ENCODE results near the gene BEND6.
"Not testable (repeated sequence)": the region's sequence is repeated elsewhere in the genome, so short reads cannot be mapped to it uniquely, and the experiment has no call there.

The BEND6 gene

GRCh38 chr6:57038906-57039305 lies 84.0 kb downstream of the BEND6 start:
- H3K4me3 ChIP-seq (ENCODE audit: low read depth, low read length), result no peak overlapping the region
- TF ChIP-seq CTCF (IDR thresholded peaks at IDR 0.05; ENCODE audit: low read depth, low read length, missing control alignments), result no peak
- no peak for DNase-seq (ENCODE audit: low read depth)

GRCh38 chr6:57040011-57040410 lies 85.1 kb downstream of the BEND6 start:
- no peak for DNase-seq (ENCODE audit: low read depth)
- TF ChIP-seq CTCF (IDR thresholded peaks at IDR 0.05; ENCODE audit: low read depth, low read length, missing control alignments), result peak; percentile 22
- H3K4me3 ChIP-seq (ENCODE audit: low read depth, low read length), result no peak overlapping the region

GRCh38 chr6:57044061-57044460 lies 89.2 kb downstream of the BEND6 start:
- not testable (repeated sequence) for DNase-seq (ENCODE audit: low read depth); H3K4me3 ChIP-seq (ENCODE audit: low read depth, low read length)

- DNase-seq (ENCODE audit: low read depth), result no peak
- no peak overlapping the region for H3K4me3 ChIP-seq (ENCODE audit: low read depth, low read length)
- no peak for TF ChIP-seq CTCF (IDR thresholded peaks at IDR 0.05; ENCODE audit: low read depth, low read length, missing control alignments)
These were observed 89.7 kb downstream of the BEND6 start for GRCh38 chr6:57044568-57044967.

GRCh38 chr6:57046332-57047256 lies 91.7 kb downstream of the BEND6 start, which contains the start of gene KIAA1586:
Gene KIAA1586 (plus strand): TSS chr6:57046693. CDS start chr6:57046756, 63 bp downstream.
- peak; percentile 69 for DNase-seq (ENCODE audit: low read depth)
- peak within 1 kb of the TSS; percentile 72 for H3K4me3 ChIP-seq (ENCODE audit: low read depth, low read length)

GRCh38 chr6:57047257-57047585 lies 92.3 kb downstream of the BEND6 start:
- not testable (repeated sequence) for DNase-seq (ENCODE audit: low read depth)

GRCh38 chr6:57047859-57048258 lies 93.0 kb downstream of the BEND6 start:
- H3K4me3 ChIP-seq (ENCODE audit: low read depth, low read length), result peak overlapping the region; percentile 39; the same call in 1 of the 2 replicates
- DNase-seq (ENCODE audit: low read depth), result not testable (repeated sequence)

More at GRCh38 chr6:57047257-57047585, 92.3 kb downstream of the BEND6 start:
- not testable (repeated sequence) for H3K4me3 ChIP-seq (ENCODE audit: low read depth, low read length)

GRCh38 chr6:57048577-57048976 lies 93.7 kb downstream of the BEND6 start:
- TF ChIP-seq CTCF (IDR thresholded peaks at IDR 0.05; ENCODE audit: low read depth, low read length, missing control alignments), result no peak
- no peak for DNase-seq (ENCODE audit: low read depth)
- H3K4me3 ChIP-seq (ENCODE audit: low read depth, low read length), result no peak overlapping the region

- DNase-seq (ENCODE audit: low read depth), result no peak
- no peak for TF ChIP-seq CTCF (IDR thresholded peaks at IDR 0.05; ENCODE audit: low read depth, low read length, missing control alignments)
- H3K4me3 ChIP-seq (ENCODE audit: low read depth, low read length), result no peak overlapping the region
These were observed 108.9 kb downstream of the BEND6 start for GRCh38 chr6:57063847-57064246.
